Right renal cortex interstitium (tissue), 3 donors: ENCODE data around the gene PADI6. TPM values are rescaled to one million over a fixed set of nuclear protein-coding genes. Genes with fewer than 3 reads are reported as not detected.

Experiments
- polyA plus RNA-seq, 3 donors: library from polyadenylated mRNA; unstranded; fragments of 120-200 nt; gene quantifications; one replicate each; pipeline ENCODE4 v1.2.1, GENCODE V29; 2013; ENCODE audit not compliant: insufficient read length in 3 of 3

PADI6 gene
- polyA plus RNA-seq, 3 donors: not detected

Other genes with a start within 250 kb of the PADI6 start
- under 1 TPM in 1 of 3 donors, not detected in 2; 0.04 TPM for gene PADI1, start 167.1 kb upstream of the PADI6 start, polyA plus RNA-seq
- under 1 TPM in 2 of 3 donors, not detected in 1; 0.06 to 0.25 TPM for gene PADI3, start 123.1 kb upstream of the PADI6 start, polyA plus RNA-seq
- under 1 TPM; 0.29 to 0.89 (median 0.50) TPM for gene PADI4, start 64.0 kb upstream of the PADI6 start, polyA plus RNA-seq
- 10 to 100 TPM; 88.9 to 94.8 (median 89.9) TPM for gene RCC2, start 67.5 kb downstream of the PADI6 start, polyA plus RNA-seq
- 10 to 100 TPM; 35.7 to 41.5 (median 36.5) TPM for gene ARHGEF10L, start 167.5 kb downstream of the PADI6 start, polyA plus RNA-seq